DMS79 (cell line): ENCODE results near the gene CHCHD2.
"Not testable (repeated sequence)": the region's sequence is repeated elsewhere in the genome, so short reads cannot be mapped to it uniquely, and the experiment has no call there.

Source experiments
- DNase-seq: peaks from one replicate; lab custom pipeline; 2025; lab: John Stamatoyannopoulos, UW

The CHCHD2 gene, protein sequence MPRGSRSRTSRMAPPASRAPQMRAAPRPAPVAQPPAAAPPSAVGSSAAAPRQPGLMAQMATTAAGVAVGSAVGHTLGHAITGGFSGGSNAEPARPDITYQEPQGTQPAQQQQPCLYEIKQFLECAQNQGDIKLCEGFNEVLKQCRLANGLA

DNA sequence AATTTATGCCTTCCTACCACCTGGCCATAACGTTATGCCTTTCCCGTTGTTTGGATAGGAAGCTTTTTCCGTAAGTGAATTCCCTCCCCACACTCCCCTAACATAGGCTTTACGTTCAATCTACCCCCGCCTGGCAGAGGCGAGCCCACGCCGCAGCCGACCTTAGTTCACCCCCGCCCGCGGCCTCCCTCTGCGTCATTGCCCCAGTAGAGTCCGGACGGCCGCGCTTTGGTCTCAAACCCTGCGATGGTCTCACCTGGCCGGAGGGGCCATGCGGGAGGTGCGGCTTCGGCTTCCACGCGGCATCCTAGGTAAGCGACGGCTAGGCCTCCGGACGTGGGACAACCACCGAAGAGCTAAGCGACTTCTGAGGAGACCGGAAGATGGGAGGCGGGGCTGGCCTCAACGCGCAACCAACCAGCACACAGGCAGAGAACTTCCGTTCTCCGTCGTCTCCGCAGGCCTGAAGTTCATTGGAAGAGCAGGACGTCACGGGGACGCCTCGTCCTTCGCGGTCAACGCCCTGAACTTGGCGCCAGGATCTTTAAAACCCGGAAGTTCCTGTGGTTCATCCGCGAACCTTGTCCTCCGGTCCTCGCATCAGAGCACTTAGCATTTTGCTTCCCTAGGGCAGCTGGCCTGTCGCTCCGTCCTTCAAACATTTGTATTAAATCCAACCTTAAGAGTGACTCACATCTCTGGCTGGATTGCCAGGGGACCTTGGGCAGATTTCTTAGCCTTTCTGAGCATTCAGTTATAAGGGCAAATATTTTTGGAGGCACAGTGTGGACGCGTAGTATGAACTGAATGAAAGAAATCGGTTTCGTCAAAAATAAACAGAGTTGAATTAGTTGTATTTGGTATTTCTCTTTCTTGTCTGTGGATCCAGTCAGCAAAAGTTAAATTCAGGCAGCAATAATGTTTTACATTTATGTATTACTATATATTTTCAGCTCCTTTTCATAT, at the start of gene CHCHD2:
TSS of gene CHCHD2 (minus strand) at position 369 of the 966 bp plus-strand sequence. CDS start at position 306, 63 bp downstream.
- DNase-seq: peak; percentile 98

DNA sequence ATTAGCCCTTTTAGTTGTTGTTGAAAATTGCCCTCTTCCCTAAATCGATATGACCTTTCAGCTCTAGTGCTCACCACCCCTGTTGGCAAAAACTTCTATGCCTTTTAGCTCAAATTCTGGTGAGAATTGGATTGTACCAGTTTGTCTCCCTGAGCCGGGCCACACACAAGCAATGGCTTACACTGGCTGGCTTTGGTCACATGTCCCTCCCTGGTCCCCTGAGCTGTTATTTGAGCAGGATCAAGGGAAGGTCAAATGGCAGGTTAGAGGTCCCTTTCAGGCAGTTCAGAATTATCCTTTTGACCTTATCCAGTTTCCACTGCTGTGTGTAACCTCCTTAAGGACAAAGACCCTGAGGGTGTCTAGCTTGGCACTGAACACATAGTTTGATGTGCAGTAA, 24.8 kb upstream of the CHCHD2 start:
- not testable (repeated sequence) for DNase-seq

DNA sequence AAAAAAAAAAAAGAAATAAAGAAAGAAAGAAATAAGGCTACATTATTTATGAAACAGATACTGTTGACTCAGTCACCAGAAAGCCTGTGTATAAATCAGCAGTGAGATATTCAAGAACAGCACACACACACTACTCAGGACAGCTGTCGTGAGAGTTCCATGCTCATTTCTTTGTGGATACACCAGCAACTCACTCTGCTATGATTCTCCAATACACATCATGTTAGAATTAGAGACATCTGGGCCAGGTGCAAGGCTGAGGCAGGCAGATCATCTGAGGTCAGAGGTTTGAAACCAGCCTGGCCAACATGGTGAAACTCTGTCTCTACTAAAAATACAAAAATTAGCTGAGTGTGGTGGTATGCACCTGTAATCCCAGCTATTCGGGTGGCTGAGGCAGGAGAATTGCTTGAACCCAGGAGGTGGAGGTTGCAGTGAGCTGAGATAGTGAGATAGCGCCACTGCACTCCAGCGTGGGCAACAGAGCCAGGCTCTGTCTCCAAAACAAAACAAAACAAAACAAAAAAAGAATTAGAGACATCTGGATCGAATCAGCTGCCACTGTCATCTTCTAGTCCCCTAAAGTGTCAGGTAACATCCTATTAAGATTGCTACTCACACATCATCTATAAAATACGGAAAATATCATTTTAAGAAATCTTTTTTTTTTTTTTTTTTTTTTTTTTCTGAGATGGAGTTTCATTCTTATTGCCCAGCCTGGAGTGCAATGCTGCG, 21.1 kb upstream of the CHCHD2 start:
- no peak for DNase-seq

DNA sequence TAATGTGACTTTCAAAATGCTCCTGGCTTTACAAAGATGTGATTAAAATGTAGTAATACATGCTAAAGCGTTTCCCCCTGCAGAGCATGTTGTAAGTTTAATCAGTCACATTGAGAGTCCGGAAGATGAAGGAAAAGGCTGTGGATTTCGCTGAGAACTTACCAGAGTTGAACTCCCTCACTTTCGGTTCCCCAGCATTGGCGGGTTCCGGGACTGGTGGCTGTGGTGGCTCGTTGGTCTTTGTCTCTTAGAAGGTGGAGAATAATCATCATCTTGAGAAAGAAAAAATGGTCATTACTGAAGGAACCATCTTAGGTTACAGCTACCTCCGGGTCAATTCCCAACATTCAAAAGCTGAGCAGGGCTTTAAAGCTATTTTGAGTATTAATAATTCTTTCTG, 19.6 kb upstream of the CHCHD2 start:
- DNase-seq: no peak

DNA sequence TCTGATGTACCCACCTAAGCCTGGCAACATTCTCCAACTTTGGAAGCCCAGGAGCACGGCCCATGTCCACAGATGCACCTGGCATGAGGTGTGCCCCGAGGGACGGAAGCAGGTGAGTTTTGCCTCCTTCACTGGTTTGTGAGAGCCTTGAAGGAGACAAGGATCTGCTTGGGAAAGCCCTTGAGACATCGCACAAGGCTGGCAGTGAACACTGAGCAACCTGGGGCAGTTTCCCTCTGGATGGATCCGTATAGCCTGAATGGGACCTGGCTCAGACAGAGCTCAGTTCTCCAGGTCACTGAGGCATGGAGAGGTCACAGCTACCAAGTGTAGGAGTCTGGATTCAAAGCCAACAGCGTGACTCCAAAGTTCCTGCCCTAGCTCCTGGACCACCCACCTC, 18.7 kb upstream of the CHCHD2 start:
- no peak for DNase-seq

DNA sequence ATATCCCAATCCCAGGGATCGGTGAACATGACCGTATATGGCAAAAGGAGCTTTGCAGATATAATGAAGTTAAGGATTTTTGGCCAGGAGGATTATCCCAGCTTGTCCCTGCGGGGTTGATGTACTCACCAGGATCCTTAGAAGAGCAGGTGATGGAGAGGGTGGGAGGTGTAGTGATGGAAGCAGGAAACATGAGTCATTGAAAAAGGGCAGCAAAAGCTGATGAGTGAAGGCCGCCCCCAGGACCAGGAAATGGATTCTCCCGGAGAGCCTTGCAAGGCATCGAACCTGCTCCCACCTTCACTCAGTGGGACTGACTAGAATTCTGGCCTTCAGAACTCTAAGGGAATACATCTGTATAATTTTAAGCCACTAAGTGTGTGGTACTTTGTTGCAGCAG, 15.2 kb upstream of the CHCHD2 start:
- no peak for DNase-seq

DNA sequence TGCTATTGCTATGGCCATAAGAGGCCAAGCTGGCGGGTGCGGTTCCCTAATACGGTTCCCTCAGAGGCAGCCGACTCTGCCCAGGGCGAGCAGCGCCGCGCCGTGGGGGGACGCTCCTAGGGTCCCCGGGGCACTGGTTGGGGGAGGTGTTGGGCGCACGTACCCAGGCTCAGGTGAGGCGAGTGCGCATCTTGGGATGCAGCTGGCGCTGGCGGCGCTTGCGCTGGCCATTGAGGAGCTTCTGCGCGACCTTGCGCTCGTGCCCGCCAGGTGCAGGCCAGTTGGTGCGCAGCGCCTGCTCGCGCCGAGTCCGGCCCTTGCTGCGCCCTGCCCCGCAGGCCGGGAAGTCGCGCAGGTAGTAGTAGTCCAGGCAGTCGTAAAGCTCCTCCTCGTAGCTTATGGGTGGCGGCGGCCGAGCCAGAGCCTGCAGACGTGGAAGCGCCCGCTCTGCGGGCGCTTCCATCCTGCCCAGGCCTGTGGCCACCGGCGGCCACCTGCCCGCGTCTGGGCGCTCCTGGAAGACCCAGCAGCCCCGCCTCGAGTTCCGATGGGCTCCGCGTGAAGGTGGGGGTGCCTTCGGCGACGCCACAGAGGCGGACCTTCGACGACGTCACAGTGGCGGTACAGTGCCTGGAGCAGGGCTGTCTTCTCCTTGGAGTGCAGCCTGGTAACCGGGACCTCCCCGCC, 9.7 kb upstream of the CHCHD2 start, which contains the start of gene NUPR2:
TSS of gene NUPR2 (minus strand) at position 566 of the 687 bp plus-strand sequence. CDS start at position 463, 103 bp downstream.
- peak; percentile 36 for DNase-seq

DNA sequence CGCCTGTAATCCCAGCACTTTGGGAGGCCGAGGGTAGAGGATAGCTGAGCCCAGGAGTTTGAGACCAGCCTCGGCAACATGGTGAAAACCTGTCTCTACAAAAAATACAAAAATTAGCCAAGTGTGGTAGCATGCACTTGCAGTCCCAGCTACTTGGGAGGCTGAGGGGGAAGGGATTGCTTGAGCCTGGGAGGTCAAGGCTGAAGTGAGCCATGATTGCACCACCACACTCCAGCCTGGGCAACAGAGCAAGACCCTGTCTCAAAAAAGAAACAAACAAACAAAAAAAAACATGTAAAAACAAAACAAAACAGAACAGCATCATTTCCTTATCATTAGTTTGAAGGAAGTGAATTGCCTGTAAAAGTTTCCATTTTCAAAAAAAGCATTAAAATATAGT, 6.0 kb upstream of the CHCHD2 start:
- not testable (repeated sequence) for DNase-seq

DNA sequence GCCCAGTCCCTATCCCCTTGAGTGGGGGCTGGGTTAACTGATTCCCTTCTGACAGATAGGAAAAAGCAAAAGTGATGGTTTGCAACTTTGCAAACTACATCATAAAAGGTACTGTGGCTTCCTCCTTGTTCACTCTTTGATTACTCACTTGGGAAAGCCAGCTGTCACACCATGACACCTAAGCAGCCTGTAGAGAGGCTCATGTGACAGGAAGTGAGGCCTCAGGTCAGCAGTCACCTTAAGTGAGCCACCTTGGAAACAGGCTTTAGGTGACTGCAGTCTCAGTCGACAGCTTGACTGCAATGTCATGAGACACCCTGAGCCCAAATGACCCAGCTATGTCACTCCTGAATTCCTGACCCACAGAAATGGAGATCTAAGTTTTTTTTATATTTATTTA, 4.3 kb upstream of the CHCHD2 start:
- no peak for DNase-seq

DNA sequence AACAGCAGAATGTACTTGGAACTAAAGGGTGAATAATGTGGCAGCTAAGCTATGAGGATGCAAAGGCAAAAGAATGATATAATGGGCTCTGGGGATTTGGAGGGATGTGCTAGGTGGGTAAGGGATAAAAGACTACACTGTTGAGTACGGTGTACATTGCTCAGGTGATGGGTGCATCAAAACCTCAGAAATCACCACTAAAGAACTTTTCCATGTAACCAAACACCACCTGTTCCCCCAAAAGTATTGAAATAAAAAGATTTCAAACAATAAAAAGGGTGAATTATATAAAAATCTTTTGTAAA, 1.6 kb upstream of the CHCHD2 start:
- DNase-seq: no peak

DNA sequence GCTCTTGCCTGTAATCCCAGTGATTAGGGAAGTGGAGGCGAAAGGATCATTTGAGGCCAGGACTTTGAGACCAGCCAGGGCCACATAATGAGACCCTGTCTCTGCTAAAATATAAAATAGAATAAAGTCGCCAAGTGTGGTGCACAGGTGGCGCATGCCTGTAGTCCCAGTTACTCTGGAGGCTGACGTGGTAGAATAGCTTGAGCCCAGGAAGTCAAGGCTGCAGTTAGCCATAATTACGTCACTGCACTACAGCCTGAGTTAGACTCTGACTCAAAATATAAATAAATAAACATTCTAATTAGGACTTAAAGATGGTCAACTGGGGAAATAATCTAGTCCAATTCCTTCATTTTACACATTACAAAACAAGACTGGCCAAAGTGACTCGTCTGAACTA, 768 bp downstream of the CHCHD2 start:
- DNase-seq: peak; percentile 14

DNA sequence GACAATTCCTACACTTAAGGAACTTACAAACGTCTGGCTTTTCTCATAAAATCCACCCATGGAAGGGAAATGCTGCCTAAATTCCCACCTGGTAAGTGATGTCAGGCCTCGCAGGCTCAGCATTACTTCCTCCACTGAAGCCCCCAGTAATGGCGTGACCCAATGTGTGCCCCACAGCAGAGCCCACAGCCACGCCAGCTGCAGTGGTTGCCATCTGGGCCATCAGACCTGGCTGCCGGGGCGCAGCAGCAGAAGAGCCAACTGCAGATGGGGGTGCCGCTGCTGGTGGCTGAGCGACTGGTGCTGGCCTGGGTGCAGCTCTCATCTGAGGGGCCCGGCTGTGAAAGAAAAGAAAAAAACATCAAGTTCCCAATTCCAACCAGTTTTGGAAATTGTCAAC, 2.1 kb downstream of the CHCHD2 start:
- DNase-seq: not testable (repeated sequence)

DNA sequence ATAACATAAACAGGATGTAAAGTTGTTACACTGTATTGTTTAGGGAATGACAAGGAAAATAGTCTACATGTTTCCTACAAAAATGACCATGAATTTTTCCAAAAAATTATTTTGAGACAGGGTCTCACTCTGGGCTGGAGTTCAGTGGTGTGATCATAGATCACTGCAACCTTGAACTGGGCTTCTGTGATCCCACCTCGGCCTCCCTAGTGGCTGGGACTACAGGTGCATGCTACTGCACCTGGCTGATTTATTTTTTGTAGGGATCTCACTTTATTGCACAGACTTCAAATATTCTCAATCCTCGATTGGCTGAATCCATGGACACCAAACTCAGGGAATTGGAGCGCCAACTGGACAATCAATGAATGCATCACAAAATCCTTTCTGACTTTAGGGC, 6.6 kb downstream of the CHCHD2 start:
- no peak for DNase-seq

DNA sequence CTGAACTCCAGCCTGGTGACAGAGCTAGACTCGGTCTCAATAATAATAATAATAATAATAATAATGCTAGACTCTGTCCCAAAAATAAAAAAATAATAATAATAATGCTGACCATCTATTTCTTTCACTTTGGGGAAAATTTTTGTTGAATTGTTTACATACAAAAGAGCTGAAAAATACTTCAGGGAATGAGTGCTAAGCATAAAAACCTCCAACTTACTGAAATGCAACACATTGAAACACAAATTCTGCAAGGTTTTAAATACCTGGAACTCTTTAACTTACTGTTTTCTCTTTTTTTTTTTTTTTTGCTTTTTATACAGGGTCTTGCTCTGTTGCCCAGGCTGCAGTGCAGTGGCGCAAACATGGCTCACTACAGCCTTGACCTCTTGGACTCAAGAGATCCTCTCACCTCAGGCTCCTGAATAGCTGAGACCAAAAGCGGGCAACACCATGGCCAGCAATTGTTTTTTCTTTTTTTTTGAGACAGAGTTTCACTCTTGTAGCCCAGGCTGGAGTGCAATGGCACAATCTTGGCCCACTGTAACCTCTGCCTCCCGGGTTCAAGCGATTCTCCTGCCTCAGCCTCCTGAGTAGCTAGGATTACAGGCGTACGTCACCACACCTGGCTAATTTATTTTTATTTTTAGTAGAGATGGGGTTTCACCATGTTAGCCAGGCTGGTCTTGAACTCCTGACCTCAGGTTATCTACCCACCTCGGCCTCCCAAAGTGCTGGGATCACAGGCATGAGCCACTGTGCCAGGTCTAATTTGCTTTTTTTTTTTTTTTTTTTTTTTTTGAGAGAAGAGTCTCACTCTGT, 7.9 kb downstream of the CHCHD2 start:
- not testable (repeated sequence) for DNase-seq

DNA sequence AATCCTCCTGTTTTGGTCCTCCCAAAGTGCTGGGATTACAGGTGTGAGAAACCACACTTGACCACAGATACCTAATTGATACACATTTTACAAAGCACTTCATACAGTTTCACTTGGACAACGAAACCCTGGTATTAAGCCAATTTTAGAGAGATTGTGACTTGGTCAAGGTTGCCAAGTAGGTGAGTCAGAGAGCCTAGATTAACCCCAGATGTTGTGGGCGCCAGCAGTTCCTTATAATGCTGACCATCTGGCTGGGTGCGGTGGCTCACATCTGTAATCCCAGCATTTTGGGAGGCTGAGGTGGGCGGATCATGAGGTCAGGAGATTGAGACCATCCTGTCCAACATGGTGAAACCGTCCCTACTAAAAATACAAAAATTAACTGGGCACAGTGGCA, 8.6 kb downstream of the CHCHD2 start:
- no peak for DNase-seq

DNA sequence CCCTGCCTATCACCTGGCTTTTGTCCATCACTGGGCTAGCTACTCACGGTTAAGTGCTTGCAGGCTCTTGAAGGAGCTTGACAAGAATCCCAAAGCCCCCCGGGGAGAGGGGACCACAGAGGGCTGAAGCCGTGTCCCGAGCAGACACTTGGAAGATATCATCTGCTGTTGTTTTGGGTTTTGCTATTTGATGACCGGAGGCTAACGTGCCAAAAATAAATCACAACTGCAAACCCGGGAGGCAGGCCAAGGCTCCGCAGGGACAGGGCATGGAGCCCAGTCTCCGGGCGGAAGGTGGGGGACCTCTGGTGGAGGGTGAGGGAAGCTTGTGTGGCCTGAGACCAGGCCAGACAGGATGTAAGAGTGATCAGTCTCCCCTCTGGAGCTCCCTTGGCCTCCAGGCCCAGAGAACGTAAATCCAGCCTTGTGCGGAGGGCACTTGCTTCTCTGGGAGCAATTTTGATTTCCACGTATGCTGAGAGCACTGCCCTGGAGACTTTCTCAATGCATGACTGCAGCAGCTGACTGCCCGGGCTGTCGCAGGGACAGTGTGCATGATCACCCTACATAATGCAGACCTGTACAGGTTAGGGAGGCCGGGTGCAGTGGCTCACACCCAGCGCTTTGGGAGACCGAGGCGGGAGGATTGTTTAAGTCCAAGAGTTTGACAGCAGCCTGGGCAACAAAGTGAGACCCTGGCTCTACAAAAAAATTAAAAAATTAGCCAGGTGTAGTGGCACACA, 13.3 kb downstream of the CHCHD2 start, which contains the start of gene PHKG1:
TSS of gene PHKG1 (minus strand) at position 164 of the 743 bp plus-strand sequence. CDS start 4,011 bp downstream, outside the sequence.
- DNase-seq: peak; percentile 52

DNA sequence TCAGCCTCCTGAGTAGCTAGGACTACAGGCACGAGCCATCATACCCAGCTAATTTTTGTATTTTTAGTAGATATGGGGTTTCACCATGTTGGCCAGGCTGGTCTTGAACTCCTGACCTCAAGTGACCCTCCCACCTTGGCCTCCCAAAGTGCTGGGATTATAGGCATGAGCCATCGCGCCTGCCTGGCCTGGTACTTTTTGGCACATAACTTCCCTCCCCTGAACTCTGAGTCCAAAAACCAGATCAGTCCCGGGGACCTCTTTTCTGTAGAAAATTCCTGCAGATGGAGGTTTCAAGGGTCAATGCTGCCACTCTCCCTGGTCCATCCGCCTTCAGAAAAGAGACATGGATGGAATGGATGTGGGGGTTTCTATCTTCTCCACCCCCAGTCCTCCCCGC, 13.9 kb downstream of the CHCHD2 start:
- not testable (repeated sequence) for DNase-seq

DNA sequence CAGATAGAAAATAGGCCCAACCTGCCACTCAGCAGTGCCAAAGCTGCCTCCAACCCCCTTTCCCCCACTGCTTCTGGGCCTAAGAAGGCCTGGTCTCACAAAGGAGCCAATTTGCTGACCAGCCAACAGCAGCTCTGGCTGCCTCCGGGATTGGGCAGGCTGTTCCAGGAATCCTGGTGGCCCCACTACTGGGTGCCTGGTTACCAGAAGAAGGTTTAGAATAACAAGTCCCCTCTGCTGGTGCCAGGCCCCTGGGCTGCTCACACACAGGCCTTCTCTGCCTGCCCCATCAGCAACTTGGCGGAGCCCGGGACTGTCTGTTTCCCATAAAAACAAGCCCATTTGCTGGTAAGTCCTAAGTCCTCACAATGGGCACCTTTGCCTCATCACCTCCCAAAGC, 14.7 kb downstream of the CHCHD2 start:
- DNase-seq: no peak

DNA sequence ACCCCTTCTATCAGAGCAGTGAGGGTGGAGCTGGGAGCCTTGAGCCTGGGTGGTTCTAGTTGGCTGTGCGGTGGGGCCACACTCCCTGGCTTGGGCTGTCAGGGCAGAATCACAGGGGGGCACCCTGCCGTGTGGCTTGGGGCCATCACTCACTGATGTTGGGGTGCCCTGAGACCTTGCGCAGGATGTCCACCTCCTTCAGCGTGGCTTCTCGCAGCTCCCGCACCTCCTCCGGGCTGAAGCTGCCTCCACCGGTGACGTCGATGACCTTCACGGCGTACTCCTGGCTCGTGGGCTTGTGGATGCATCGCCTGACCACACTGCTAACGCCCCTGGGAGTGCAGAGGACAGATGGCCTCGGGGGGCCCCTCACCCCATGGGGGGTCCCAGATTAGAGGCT, 18.8 kb downstream of the CHCHD2 start:
- DNase-seq: no peak

DNA sequence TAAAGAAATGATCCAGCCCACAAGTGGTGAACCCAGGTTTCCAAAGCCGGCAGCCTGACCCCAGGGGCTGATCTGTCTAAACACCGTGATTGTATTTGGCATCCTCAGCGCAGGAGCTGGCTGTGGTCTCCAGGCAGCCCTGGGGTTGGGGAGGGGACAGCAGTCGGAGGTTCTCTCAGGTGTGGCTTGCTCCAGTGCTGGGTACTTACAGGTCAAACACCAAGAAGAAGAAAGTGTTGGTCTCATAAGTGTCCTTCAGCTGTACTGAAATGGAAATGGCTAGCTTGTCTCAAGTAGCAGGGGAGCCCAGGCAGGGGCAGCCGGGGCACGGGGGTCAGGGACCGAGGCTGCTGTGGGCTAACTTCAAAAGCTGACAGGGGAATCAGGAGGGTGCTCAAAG, 19.5 kb downstream of the CHCHD2 start:
- DNase-seq: no peak
